Neural cell (in vitro differentiated cells): Measurements from ENCODE around the gene MAB21L4. TPM values are rescaled to one million over a fixed set of nuclear protein-coding genes. Genes with fewer than 3 reads are reported as not detected.

Experiments
- H2AFZ ChIP-seq: fragments of 200-600, 300-800 bp; sonication (generic), shearing (Covaris generic); 2 replicates; pipeline ENCODE4 v1.6.0; 2014; ENCODE audit warnings: low read depth, mild to moderate bottlenecking, antibody characterized with exemption, low read length, moderate library complexity
- H3F3A ChIP-seq: fragments of 200-600 bp; shearing (Covaris generic); 2 replicates; pipeline ENCODE4 v1.6.1; 2016; ENCODE audit warnings: mild to moderate bottlenecking, moderate library complexity, mixed read lengths, antibody characterized with exemption, low read length; ENCODE audit not compliant: insufficient read depth, poor library complexity, severe bottlenecking
- H3K27ac ChIP-seq: fragments of 200-600, 300-800 bp; sonication (generic), shearing (Covaris generic); 2 replicates; pipeline ENCODE4 v1.5.1; 2014; ENCODE audit warnings: mild to moderate bottlenecking, low read length, moderate library complexity
- H3K27me3 ChIP-seq: fragments of 300-800, 200-600 bp; sonication (generic), shearing (Covaris generic); 2 replicates; pipeline ENCODE4 v1.6.0; 2014; ENCODE audit warnings: mild to moderate bottlenecking, low read depth, low read length, moderate library complexity; ENCODE audit not compliant: insufficient read depth
- H3K36me3 ChIP-seq: fragments of 300-800, 200-600 bp; sonication (generic), shearing (Covaris generic); 2 replicates; pipeline ENCODE4 v1.5.1; 2014; ENCODE audit warnings: mild to moderate bottlenecking, antibody characterized with exemption, low read length, moderate library complexity; ENCODE audit not compliant: insufficient read depth
- H3K4me2 ChIP-seq: fragments of 300-800, 200-600 bp; sonication (generic), shearing (Covaris generic); 2 replicates; pipeline ENCODE4 v1.6.0; 2014; ENCODE audit warnings: mild to moderate bottlenecking, low read length
- H3K4me3 ChIP-seq: fragments of 300-800, 200-600 bp; sonication (generic), shearing (Covaris generic); 2 replicates; pipeline ENCODE4 v1.5.1; 2014; ENCODE audit warnings: mild to moderate bottlenecking, low read length, moderate library complexity
- H3K79me2 ChIP-seq: fragments of 200-600 bp; shearing (Covaris generic); replicated peaks from 2 replicates; pipeline ENCODE4 v1.6.0; 2014; ENCODE audit warnings: mild to moderate bottlenecking, low read length, moderate library complexity; ENCODE audit not compliant: insufficient read depth
- H3K9ac ChIP-seq: fragments of 300-800, 200-600 bp; sonication (generic), shearing (Covaris generic); 2 replicates; pipeline ENCODE4 v1.6.1; 2016; ENCODE audit warnings: mild to moderate bottlenecking, low read length, mixed read lengths
- H3K9me2 ChIP-seq: fragments of 200-600 bp; shearing (Covaris generic); 2 replicates; pipeline ENCODE4 v1.6.1; 2016; ENCODE audit warnings: mild to moderate bottlenecking, low read length, mixed read lengths; ENCODE audit not compliant: insufficient read depth
- H3K9me3 ChIP-seq: fragments of 200-600, 300-800 bp; sonication (generic), shearing (Covaris generic); 2 replicates; pipeline ENCODE4 v1.6.1; 2016; ENCODE audit warnings: mild to moderate bottlenecking, mixed run types, low read length, moderate library complexity, mixed read lengths
- H4K20me1 ChIP-seq: fragments of 200-600 bp; shearing (Covaris generic); 2 replicates; pipeline ENCODE4 v1.6.1; 2016; ENCODE audit warnings: mild to moderate bottlenecking, mixed run types; ENCODE audit not compliant: insufficient read depth
- EP300 ChIP-seq: fragments of 450-650 bp; conservative IDR thresholded peaks from 2 replicates; pipeline ENCODE4 v1.6.1; 2014; ENCODE audit warnings: antibody characterized with exemption, mild to moderate bottlenecking, moderate library complexity; ENCODE audit not compliant: poor library complexity, severe bottlenecking
- EZH2 ChIP-seq: fragments of 200-600, 300-800 bp; shearing (Covaris generic), sonication (generic); IDR thresholded peaks from 2 replicates; pipeline ENCODE4 v1.6.1; 2014; ENCODE audit warnings: antibody characterized with exemption, low read length, borderline replicate concordance, mild to moderate bottlenecking; ENCODE audit not compliant: insufficient read depth, poor library complexity, severe bottlenecking
- MXI1 ChIP-seq: fragments of 450-650 bp; conservative IDR thresholded peaks from 2 replicates; pipeline ENCODE4 v1.6.1; 2014; ENCODE audit warnings: antibody characterized with exemption, mild to moderate bottlenecking; ENCODE audit not compliant: poor library complexity, severe bottlenecking
- POLR2AphosphoS5 ChIP-seq: IDR thresholded peaks from 2 replicates; pipeline ENCODE4 v1.6.1; 2012
- RAD21 ChIP-seq: fragments of 450-650 bp; conservative IDR thresholded peaks from 2 replicates; pipeline ENCODE4 v1.6.1; 2014; ENCODE audit warnings: antibody characterized with exemption, mild to moderate bottlenecking, moderate library complexity
- REST ChIP-seq: IDR thresholded peaks from 2 replicates; pipeline ENCODE4 v1.6.1; 2012; ENCODE audit warnings: borderline replicate concordance
- SMC3 ChIP-seq: fragments of 450-650 bp; conservative IDR thresholded peaks from 2 replicates; pipeline ENCODE4 v1.6.1; 2014; ENCODE audit warnings: antibody characterized with exemption, mild to moderate bottlenecking, moderate library complexity; ENCODE audit not compliant: poor library complexity
- TAF1 ChIP-seq: IDR thresholded peaks from 2 replicates; pipeline ENCODE4 v1.6.1; 2012; ENCODE audit warnings: low read depth
- polyA plus RNA-seq: library from polyadenylated mRNA; depleted of rRNA; stranded (reverse); fragments of >200 nt; gene quantifications from 2 replicates; pipeline ENCODE4 v1.2.3, GENCODE V29; 2014
- TF ChIP-seq, protein P1 (sequence below): fragments of 450-650 bp; IDR thresholded peaks from 2 replicates; pipeline ENCODE4 v1.5.1; 2014; ENCODE audit warnings: antibody characterized with exemption, mild to moderate bottlenecking, moderate library complexity; ENCODE audit not compliant: poor library complexity, severe bottlenecking

MAB21L4 gene
- polyA plus RNA-seq, 1 donor from 2014 or later = not detected

DNA sequence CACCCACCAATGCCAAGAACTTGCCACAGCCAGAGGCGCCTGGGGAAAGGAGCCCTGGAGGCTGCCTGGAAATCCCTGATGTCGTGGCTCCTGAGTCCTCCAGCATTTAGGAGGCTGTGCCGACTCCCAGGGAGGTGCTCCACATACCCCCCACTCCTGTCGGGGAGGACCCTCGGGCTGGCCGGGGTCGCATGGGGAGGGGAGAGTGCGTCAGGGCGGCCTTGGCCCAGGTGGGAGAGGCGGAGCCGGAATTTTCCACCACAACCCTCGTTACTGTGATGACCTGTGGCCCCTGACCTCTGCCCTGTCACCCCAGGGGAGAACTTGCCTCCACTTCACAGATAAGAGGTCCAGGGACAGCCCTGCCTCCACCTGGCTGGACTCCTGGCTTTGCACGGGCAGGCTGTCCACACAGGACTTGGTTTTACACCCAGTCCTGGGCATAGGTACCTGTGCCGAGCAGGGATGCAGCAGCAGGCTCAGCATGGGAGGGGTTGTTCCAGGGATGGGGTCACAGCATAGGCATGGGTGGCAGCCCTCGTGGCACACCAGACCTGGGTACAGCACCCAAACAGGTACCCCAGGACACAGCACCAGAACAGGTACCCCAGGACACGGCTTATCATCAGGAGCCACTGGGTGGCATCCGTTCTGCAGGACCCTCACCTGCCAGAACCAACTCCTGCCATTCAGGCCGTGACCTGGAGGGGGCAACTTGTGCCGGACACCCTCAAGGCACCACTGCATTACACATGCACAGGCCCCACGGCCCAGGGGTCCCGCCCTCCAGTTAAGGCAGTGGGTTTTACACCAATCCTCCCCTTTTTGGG, 39.6 kb downstream of the MAB21L4 start:
- H3K27me3 ChIP-seq = no peaks in the 10 kb centered on the region
- no peaks in the 10 kb centered on the region for H3K79me2 ChIP-seq
- TF ChIP-seq MXI1 = no peak
- TF ChIP-seq, protein P1, sequence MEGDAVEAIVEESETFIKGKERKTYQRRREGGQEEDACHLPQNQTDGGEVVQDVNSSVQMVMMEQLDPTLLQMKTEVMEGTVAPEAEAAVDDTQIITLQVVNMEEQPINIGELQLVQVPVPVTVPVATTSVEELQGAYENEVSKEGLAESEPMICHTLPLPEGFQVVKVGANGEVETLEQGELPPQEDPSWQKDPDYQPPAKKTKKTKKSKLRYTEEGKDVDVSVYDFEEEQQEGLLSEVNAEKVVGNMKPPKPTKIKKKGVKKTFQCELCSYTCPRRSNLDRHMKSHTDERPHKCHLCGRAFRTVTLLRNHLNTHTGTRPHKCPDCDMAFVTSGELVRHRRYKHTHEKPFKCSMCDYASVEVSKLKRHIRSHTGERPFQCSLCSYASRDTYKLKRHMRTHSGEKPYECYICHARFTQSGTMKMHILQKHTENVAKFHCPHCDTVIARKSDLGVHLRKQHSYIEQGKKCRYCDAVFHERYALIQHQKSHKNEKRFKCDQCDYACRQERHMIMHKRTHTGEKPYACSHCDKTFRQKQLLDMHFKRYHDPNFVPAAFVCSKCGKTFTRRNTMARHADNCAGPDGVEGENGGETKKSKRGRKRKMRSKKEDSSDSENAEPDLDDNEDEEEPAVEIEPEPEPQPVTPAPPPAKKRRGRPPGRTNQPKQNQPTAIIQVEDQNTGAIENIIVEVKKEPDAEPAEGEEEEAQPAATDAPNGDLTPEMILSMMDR = no peak
- no peak for TF ChIP-seq EZH2
- TF ChIP-seq SMC3 = no peak
- TF ChIP-seq REST = no peak
- TF ChIP-seq POLR2AphosphoS5 = no peak
- no peak for TF ChIP-seq EP300
- TF ChIP-seq RAD21 = no peak
- no peak for TF ChIP-seq TAF1
- H3K4me2 ChIP-seq = no peak overlapping the region
- H3K9me2 ChIP-seq = no peaks in the 10 kb centered on the region
- H4K20me1 ChIP-seq = no peaks in the 10 kb centered on the region
- no peaks in the 10 kb centered on the region for H3K36me3 ChIP-seq
- no peak overlapping the region for H2AFZ ChIP-seq
- no peak overlapping the region for H3K4me3 ChIP-seq
- H3K9me3 ChIP-seq = no peaks in the 10 kb centered on the region
- no peak overlapping the region for H3K9ac ChIP-seq
- H3F3A ChIP-seq = no peaks in the 10 kb centered on the region
- no peak overlapping the region for H3K27ac ChIP-seq

DNA sequence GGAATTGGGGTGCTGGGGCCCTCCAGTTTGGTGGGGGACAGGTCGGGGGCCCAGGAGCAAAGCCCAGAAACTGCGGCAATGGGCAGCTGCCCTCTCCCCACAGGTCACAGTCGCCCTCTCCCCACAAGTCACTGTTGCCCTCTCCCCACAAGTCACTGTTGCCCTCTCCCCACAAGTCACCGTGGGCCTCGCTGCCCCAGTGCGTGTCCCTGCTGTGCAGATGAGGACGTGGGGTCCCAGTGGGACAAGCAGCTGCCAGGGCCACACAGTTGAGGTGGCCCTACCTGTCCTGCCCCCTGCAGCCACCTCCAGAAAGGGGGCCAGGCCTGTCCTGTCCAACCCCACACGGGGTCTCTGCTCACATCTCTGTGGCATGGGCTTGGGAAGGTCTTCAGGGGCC, 40.3 kb downstream of the MAB21L4 start:
- no peaks in the 10 kb centered on the region for H4K20me1 ChIP-seq
- no peaks in the 10 kb centered on the region for H3K36me3 ChIP-seq
- H3K79me2 ChIP-seq = no peaks in the 10 kb centered on the region

More for the DNA sequence above, 40.3 kb downstream of the MAB21L4 start:
- no peak overlapping the region for H3K9ac ChIP-seq
- no peaks in the 10 kb centered on the region for H3K9me3 ChIP-seq
- H3K27me3 ChIP-seq = no peaks in the 10 kb centered on the region
- H3K4me2 ChIP-seq = no peak overlapping the region
- TF ChIP-seq REST (no peak), TAF1 (no peak), EZH2 (no peak), POLR2AphosphoS5 (no peak), MXI1 (no peak), EP300 (no peak), RAD21 (no peak), SMC3 (no peak)
- TF ChIP-seq, protein P1 = no peak
- no peak overlapping the region for H2AFZ ChIP-seq
- no peak overlapping the region for H3K27ac ChIP-seq
- no peak overlapping the region for H3K4me3 ChIP-seq
- no peaks in the 10 kb centered on the region for H3F3A ChIP-seq
- H3K9me2 ChIP-seq = no peaks in the 10 kb centered on the region
